ENCODE data around the gene VGLL4. TPM values are rescaled to one million over a fixed set of nuclear protein-coding genes. Genes with fewer than 3 reads are reported as not detected.

The VGLL4 gene
- total RNA-seq, 1 experiment from 2014 or later = 41.2 TPM

GRCh38 chr3:11679964-11680363 lies 36.2 kb upstream of the VGLL4 start:
- Histone ChIP-seq H3K27me3 (replicated peaks; ENCODE audit: insufficient read depth, low read depth, low read length, poor library complexity) (no peaks in the 10 kb centered on the region), H3K9me3 (ENCODE audit: low read depth, low read length, poor library complexity, severe bottlenecking) (no peaks in the 10 kb centered on the region), H3K4me1 (ENCODE audit: insufficient read depth, low read length, poor library complexity, severe bottlenecking) (no peaks in the 10 kb centered on the region), H3K36me3 (ENCODE audit: insufficient read depth, low read length, poor library complexity, severe bottlenecking) (no peaks in the 10 kb centered on the region), H3K4me3 (ENCODE audit: low read depth, low read length, poor library complexity, severe bottlenecking) (no peak overlapping the region), H3K27ac (ENCODE audit: low read depth, low read length, poor library complexity, severe bottlenecking) (no peak overlapping the region)
- intact Hi-C loops (cut with micrococcal nuclease; ENCODE audit: unreplicated experiment) = no loop called here
- ChIA-PET CTCF (no interaction called here), POLR2A (ENCODE audit: low non-redundant PET) (no interaction called here)
- no peak for TF ChIP-seq EZH2 (IDR thresholded peaks at IDR 0.05; ENCODE audit: borderline replicate concordance, low read depth, low read length, poor library complexity, severe bottlenecking)
- no peak for TF ChIP-seq CTCF (conservative IDR thresholded peaks at IDR 0.05; ENCODE audit: low read depth, low read length)
- no TSS peak for BruUV-seq (replicated peaks)
- no peak for DNase-seq (ENCODE audit: low spot score)

GRCh38 chr3:11672363-11672762 lies 28.6 kb upstream of the VGLL4 start:
- Histone ChIP-seq H3K4me1 (ENCODE audit: insufficient read depth, low read length, poor library complexity, severe bottlenecking) (no peaks in the 10 kb centered on the region), H3K36me3 (ENCODE audit: insufficient read depth, low read length, poor library complexity, severe bottlenecking) (no peaks in the 10 kb centered on the region), H3K27me3 (replicated peaks; ENCODE audit: insufficient read depth, low read depth, low read length, poor library complexity) (no peaks in the 10 kb centered on the region), H3K9me3 (ENCODE audit: low read depth, low read length, poor library complexity, severe bottlenecking) (no peaks in the 10 kb centered on the region), H3K4me3 (ENCODE audit: low read depth, low read length, poor library complexity, severe bottlenecking) (no peak overlapping the region), H3K27ac (ENCODE audit: low read depth, low read length, poor library complexity, severe bottlenecking) (no peak overlapping the region)
- intact Hi-C loops (cut with micrococcal nuclease; ENCODE audit: unreplicated experiment) = no loop called here
- BruUV-seq (replicated peaks) = no TSS peak
- POLR2A ChIA-PET (ENCODE audit: low non-redundant PET) = no interaction called here
- TF ChIP-seq EZH2 (IDR thresholded peaks at IDR 0.05; ENCODE audit: borderline replicate concordance, low read depth, low read length, poor library complexity, severe bottlenecking) = no peak
- TF ChIP-seq CTCF (conservative IDR thresholded peaks at IDR 0.05; ENCODE audit: low read depth, low read length) = no peak
- CTCF ChIA-PET = no interaction called here
- DNase-seq (ENCODE audit: low spot score) = no peak

- BruUV-seq (replicated peaks) = no TSS peak
- H3K4me1 ChIP-seq (ENCODE audit: insufficient read depth, low read length, poor library complexity, severe bottlenecking) = no peaks in the 10 kb centered on the region
- ChIA-PET POLR2A (ENCODE audit: low non-redundant PET) (no interaction called here), CTCF (no interaction called here)
- no peaks in the 10 kb centered on the region for H3K9me3 ChIP-seq (ENCODE audit: low read depth, low read length, poor library complexity, severe bottlenecking)
- intact Hi-C loops (cut with micrococcal nuclease; ENCODE audit: unreplicated experiment) = no loop called here
- no peak overlapping the region for H3K4me3 ChIP-seq (ENCODE audit: low read depth, low read length, poor library complexity, severe bottlenecking)
- no peak overlapping the region for H3K27ac ChIP-seq (ENCODE audit: low read depth, low read length, poor library complexity, severe bottlenecking)
- H3K27me3 ChIP-seq (replicated peaks; ENCODE audit: insufficient read depth, low read depth, low read length, poor library complexity) = no peaks in the 10 kb centered on the region
- no peaks in the 10 kb centered on the region for H3K36me3 ChIP-seq (ENCODE audit: insufficient read depth, low read length, poor library complexity, severe bottlenecking)
- DNase-seq (ENCODE audit: low spot score) = no peak
- no peak for TF ChIP-seq EZH2 (IDR thresholded peaks at IDR 0.05; ENCODE audit: borderline replicate concordance, low read depth, low read length, poor library complexity, severe bottlenecking)
- no peak for TF ChIP-seq CTCF (conservative IDR thresholded peaks at IDR 0.05; ENCODE audit: low read depth, low read length)
Observed at GRCh38 chr3:11671648-11672100, 28.0 kb upstream of the VGLL4 start.
